ENCODE results near the gene ABAT.

DNA sequence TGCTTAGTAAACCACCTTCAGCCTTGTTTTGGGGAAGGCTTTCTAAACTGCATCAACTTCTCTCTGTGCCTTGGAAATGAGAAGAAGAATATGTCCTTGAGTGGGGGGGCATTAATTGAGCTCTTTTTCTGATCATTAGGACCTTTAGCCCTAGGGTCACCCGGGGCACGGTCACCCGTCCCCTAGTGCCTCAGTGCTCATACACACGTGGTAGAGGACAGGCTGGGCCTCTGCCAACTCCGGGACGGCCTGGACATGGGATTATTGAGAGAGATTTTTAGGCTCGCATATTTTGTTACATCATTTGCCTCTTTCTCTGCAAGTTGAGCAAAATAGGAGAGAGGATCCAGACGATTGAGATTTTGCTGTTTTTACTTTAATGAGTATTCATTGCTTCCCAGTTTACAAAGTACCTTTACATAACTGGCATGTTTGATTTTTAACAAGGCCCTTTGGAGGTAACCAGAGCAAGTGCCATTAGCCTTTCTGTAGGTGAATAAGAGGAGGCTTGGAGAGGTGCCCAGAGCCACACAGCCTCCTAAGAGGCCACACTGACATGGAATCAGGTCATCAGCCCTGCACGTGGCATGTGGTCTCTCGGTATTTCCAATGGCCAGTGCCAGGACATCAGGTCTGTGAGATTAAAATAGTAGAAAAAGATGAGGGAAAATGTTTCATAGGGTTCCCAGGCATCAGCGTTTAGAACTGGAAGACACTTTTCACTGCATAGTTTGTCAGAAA, 134.4 kb downstream of the ABAT start:
- TF ChIP-seq, protein P1, sequence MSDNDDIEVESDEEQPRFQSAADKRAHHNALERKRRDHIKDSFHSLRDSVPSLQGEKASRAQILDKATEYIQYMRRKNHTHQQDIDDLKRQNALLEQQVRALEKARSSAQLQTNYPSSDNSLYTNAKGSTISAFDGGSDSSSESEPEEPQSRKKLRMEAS (IDR thresholded peaks at IDR 0.05) = no peak
- TF ChIP-seq, protein P2, sequence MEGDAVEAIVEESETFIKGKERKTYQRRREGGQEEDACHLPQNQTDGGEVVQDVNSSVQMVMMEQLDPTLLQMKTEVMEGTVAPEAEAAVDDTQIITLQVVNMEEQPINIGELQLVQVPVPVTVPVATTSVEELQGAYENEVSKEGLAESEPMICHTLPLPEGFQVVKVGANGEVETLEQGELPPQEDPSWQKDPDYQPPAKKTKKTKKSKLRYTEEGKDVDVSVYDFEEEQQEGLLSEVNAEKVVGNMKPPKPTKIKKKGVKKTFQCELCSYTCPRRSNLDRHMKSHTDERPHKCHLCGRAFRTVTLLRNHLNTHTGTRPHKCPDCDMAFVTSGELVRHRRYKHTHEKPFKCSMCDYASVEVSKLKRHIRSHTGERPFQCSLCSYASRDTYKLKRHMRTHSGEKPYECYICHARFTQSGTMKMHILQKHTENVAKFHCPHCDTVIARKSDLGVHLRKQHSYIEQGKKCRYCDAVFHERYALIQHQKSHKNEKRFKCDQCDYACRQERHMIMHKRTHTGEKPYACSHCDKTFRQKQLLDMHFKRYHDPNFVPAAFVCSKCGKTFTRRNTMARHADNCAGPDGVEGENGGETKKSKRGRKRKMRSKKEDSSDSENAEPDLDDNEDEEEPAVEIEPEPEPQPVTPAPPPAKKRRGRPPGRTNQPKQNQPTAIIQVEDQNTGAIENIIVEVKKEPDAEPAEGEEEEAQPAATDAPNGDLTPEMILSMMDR (IDR thresholded peaks at IDR 0.05 in 2 of 3, conservative IDR thresholded peaks at IDR 0.05 in 1 of 3; ENCODE audit: borderline replicate concordance in 1 of 3, insufficient read depth in 1 of 3, low read depth in 2 of 3, low read length in 2 of 3) = no peak
- TF ChIP-seq TCF7L2 (IDR thresholded peaks at IDR 0.05; ENCODE audit: borderline replicate concordance, extremely low read depth, insufficient read depth, insufficient read length) (no peak), EZH2 (IDR thresholded peaks at IDR 0.05) (no peak)
